Measurements from ENCODE around the gene ARHGAP31.

Gene ARHGAP31

DNA sequence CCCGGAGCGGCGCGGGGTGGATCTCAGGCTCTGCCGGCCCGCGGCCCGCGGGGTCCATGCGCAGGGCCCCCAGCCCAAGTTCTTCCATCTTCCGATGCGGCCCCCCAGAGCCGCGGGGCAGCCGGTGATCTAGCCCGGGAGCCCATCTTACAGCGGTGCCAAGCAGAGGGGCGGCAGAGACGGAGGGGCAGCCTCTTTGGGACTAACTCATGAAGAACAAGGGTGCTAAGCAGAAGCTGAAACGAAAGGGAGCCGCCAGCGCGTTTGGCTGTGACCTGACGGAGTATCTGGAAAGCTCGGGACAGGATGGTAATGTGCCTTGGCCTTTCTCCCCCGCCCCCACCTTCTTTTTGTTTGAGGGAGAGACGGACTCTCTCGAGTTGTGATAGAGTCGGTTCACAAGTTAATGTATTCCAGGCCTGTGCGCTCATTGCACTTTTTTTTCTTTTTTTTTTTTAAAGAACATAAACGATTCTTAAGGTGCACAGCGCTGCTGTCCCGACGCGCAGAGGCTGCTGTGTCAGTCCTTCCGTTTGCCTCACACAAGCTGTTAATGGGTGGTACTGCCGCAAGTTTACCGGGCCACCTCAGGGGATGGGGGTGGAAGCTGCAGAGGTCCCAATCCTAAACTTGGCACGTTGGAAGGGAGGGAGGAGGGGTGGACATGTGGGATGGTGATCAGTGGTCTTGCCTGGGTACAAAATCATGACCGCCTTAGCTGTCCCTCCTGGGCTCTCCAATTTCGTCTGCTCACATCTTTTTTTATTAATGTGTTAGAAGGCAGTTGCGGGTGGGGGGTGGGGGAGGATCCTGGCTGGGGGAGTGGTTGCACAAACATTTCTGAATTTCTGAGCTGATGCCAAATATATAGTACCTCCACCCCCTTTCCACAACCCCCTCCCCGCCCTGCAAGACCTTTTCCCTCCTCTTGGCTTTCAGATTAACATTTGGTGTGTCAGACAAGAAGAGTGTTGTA is 801 bp downstream of the ARHGAP31 start:
- TF ChIP-seq, protein P1, sequence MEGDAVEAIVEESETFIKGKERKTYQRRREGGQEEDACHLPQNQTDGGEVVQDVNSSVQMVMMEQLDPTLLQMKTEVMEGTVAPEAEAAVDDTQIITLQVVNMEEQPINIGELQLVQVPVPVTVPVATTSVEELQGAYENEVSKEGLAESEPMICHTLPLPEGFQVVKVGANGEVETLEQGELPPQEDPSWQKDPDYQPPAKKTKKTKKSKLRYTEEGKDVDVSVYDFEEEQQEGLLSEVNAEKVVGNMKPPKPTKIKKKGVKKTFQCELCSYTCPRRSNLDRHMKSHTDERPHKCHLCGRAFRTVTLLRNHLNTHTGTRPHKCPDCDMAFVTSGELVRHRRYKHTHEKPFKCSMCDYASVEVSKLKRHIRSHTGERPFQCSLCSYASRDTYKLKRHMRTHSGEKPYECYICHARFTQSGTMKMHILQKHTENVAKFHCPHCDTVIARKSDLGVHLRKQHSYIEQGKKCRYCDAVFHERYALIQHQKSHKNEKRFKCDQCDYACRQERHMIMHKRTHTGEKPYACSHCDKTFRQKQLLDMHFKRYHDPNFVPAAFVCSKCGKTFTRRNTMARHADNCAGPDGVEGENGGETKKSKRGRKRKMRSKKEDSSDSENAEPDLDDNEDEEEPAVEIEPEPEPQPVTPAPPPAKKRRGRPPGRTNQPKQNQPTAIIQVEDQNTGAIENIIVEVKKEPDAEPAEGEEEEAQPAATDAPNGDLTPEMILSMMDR (IDR thresholded peaks at IDR 0.05; ENCODE audit: low read depth, low read length, missing control alignments), result no peak
- no peak for DNase-seq (ENCODE audit: low read depth)

DNA sequence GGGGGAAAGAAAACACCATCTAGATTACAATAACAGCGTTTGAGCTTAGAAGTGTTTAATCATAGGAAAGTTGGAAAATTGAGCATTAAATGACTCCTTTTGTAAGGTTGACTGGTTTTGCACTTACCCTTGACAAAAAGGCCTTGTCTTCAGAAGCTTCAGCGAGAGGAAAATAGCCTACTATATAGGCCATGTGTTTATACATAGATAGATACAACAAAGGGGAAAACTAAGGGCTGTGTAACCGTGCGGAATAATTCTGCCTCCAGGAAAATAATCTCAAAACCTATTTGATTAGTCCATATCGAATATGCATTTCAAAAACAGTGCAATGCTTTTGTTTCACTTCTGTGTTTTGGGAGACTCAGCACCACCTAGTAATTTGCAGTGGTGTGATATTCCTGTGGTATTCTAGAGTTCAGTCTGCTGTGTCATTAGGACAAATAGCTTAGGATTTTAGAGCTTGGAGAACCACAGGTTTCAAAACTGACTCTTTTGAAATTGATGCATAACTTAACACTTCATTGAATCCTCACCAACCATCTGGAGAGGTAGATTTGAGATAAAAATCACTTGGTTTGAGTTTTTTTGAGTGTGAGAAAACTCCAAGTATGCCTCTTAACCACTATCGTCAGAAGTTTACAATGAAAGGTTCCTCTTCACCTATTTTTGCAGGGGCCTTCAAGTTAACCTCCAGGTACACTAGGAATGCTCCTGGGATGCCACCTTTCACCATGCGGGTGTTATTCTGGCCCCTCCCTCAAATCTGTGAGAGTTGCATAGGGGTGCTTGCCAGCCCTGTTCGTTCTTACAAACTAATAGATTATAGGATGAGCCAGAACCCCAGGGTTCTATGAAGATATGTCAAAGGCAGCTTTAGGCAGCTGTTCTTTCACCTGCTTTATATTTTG is 1.9 kb downstream of the ARHGAP31 start:
- TF ChIP-seq, protein P1 (IDR thresholded peaks at IDR 0.05; ENCODE audit: low read depth, low read length, missing control alignments), result no peak
- no peak for DNase-seq (ENCODE audit: low read depth)
- peak overlapping the region; percentile 72 for H3K4me3 ChIP-seq (ENCODE audit: low read depth, low read length)

More for the DNA sequence above, 801 bp downstream of the ARHGAP31 start:
- H3K4me3 ChIP-seq (ENCODE audit: low read depth, low read length), result peak overlapping the region; percentile 72

DNA sequence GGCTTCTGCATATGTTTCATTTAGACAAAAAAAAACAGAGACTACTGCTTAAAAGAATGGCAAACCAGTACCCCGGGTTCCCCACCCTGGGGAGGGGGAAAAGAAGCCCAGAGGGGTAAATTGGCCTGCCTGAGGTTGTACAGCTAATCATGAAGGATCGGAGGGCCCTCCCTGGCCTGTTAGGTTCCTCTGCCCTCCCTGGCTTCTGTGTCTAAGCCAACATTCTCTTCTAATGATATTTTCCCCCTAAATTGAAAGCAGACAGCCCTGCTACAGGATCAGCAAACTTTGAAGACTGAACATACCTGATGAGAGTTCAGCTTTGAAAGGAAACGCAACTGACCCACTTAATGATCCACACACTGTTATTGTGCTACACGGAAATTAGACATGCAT is 2.5 kb downstream of the ARHGAP31 start:
- TF ChIP-seq, protein P1 (IDR thresholded peaks at IDR 0.05; ENCODE audit: low read depth, low read length, missing control alignments), result no peak
- DNase-seq (ENCODE audit: low read depth), result no peak
- peak overlapping the region; percentile 72 for H3K4me3 ChIP-seq (ENCODE audit: low read depth, low read length)

DNA sequence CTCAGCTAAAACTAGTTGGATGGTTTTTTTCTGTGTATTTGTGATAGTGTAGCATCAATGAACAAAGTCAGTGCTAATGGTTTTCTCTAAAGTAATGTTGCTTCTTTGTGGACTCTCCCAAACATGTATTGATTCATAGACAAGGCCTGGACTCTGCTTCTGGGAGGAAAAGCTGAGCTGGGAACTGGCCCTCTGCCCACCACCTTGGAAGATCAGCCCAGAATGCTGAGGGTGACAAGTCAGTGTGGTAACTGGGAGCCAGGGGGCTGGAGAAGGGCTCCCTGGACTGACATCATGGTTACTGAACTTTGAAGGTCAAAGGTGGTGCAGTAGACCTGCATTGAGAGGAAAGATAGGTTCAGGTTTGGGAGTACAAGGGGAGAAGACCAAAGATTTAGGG is 3.0 kb downstream of the ARHGAP31 start:
- TF ChIP-seq, protein P1 (IDR thresholded peaks at IDR 0.05; ENCODE audit: low read depth, low read length, missing control alignments), result no peak
- DNase-seq (ENCODE audit: low read depth), result no peak
- H3K4me3 ChIP-seq (ENCODE audit: low read depth, low read length), result no peak overlapping the region; the same call in 1 of the 2 replicates

DNA sequence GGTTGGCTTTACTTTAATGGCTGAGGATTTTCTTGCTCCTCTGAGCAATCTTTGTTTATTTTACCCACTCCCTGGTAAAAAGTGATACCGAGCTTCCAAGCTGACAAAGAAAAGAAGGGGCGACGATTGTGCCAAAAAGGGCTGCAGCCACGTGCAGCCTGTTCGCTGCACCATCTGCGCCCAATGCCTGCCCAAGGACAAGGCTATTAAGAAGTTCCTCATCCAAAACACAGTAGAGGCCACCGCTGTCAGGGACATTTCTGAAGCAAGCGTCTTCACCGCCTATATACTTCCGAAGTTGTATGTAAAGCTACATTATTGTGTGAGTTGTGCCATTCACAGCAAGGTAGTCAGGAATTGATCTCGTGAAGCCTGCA is 4.4 kb downstream of the ARHGAP31 start:
- no peak overlapping the region for H3K4me3 ChIP-seq (ENCODE audit: low read depth, low read length)
- DNase-seq (ENCODE audit: low read depth), result no peak
- TF ChIP-seq, protein P1 (IDR thresholded peaks at IDR 0.05; ENCODE audit: low read depth, low read length, missing control alignments), result no peak

DNA sequence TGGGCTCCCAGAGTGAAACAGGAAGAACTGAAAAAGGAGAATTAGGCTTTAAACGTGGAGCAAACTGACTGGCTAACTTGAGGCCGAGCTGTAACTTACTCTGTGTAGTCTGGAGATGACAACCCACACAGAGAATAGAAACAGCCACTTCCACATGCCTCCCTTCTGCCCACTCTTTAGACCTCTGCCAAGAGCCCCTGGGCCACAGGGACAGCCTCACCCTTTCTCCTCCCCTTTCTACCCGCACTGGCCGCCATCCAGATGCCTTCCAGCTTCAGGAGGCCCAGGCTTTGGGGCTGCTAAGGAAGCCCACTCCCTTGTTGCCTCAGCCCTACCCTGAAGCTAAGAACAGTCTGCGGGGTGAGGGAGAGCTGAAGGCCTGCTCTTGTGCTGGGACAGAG is 6.8 kb downstream of the ARHGAP31 start:
- no peak for DNase-seq (ENCODE audit: low read depth)
- no peak overlapping the region for H3K4me3 ChIP-seq (ENCODE audit: low read depth, low read length)
- TF ChIP-seq, protein P1 (IDR thresholded peaks at IDR 0.05; ENCODE audit: low read depth, low read length, missing control alignments), result no peak
